Forelimb muscle (tissue), 1 donor: ENCODE results near the gene SLC25A13. TPM values are rescaled to one million over a fixed set of nuclear protein-coding genes. Genes with fewer than 3 reads are reported as not detected.
"Not testable (repeated sequence)": the region's sequence is repeated elsewhere in the genome, so short reads cannot be mapped to it uniquely, and the experiment has no call there.

Source experiments
- DNase-seq: peaks from one replicate; pipeline ENCODE4 v3.0.0-alpha.2; 2013; ENCODE audit warnings: low read depth
- polyA plus RNA-seq: library from polyadenylated mRNA; unstranded; fragments of 120-200 nt; gene quantifications from one replicate; pipeline ENCODE4 v1.2.1, GENCODE V29; 2013; ENCODE audit not compliant: insufficient read length

The SLC25A13 gene
- polyA plus RNA-seq = 11.6 TPM

- DNase-seq = no peak
These were observed at the start of gene SLC25A13 for GRCh38 chr7:96321658-96322372. TSS of gene SLC25A13 (minus strand) at chr7:96322098. CDS start at chr7:96321956, 142 bp downstream.

DNA sequence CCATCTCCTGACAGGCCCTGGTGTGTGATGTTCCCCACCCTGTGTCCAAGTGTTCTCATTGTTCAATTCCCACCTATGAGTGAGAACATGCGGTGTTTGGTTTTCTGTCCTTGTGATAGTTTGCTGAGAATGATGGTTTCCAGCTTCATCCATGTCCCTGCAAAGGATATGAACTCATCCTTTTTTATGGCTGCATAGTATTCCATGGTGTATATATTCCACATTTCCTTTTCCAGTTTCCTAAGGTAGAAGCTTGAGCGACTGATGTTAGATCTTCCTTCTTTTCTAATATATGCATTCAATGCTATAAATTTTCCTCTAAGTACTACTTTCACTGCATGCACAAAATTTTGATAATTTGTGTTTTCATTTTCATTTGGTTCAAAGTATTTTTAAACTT, 44.0 kb upstream of the SLC25A13 start:
- DNase-seq = not testable (repeated sequence)

- no peak for DNase-seq
These were observed 39.4 kb upstream of the SLC25A13 start for GRCh38 chr7:96361116-96361857.

DNA sequence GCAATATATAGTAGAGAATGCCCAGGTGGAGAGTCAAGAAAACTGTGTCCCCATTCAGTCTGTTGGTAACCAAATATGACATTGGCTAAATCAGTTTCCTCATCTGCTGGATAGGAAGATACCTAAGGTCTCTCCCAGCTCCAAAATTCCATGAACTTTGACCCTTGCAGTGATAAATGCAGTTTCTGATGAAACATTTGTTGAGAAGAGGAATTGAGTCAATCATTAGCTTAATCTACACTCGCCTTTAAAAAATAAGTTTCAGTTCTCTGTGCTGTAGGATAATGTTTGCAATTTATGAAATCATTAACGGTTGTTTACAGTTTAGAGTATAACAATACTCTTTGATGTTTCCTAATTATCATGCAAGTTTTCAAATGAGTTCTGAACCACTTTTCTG, 38.0 kb upstream of the SLC25A13 start:
- DNase-seq = no peak

DNA sequence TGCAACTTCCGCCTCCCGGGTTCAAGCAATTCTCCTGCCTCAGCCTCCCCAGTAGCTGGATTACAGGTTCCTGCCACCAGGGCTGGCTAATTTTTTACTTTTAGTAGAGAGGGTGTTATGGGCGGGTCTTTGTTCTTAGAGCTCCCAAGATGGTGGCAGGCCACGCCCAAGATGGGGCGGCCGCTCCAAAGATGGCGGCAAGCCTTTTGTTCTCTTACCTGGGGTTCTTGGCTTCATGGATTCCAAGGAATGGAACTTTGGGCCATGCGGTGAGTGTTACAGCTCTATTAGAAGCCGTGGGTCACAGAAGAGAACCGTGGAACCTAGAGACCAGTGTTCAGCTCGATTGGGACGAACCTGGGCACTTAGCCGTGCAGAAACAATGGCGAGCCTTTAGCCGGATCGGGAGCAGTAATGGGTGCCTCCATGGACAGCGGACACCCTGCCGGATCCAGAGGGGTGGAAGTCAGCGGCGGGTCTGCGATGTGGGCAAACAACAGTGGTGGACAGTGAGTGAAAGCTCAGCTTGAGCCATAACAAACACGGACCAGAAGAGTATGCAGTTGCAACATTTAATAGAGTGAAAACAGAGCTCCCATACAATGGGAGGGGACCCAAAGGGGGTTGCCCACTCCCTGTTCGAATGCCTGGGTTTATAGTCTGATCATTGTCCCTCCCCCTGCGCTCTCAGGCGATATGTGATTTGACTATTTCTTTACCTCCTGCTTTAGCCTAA, 36.5 kb upstream of the SLC25A13 start:
- DNase-seq = not testable (repeated sequence)

DNA sequence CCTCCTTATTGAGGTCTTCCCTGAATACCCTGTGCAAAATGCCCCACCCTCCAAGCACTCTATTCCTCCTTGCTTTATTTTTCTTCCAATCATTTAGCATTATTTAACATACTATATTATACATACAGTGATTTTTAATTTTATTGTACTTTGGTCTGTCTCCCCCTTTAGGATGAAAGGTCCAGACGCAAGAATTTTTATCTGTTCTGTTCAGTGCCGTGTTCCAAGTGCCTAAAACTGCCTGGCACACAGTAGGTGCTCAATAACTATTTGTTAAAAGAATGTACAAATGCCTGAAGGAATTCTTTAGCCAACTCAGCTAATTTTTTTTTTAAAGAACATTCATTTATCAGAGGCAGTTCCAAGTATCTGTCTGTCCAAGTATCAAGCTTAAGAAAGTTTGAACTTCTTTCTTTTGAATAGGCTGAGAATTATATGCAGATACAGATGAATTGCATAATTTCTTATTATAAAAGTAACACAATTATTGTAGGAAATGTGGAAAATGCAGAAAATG, 34.1 kb upstream of the SLC25A13 start:
- DNase-seq = no peak

DNA sequence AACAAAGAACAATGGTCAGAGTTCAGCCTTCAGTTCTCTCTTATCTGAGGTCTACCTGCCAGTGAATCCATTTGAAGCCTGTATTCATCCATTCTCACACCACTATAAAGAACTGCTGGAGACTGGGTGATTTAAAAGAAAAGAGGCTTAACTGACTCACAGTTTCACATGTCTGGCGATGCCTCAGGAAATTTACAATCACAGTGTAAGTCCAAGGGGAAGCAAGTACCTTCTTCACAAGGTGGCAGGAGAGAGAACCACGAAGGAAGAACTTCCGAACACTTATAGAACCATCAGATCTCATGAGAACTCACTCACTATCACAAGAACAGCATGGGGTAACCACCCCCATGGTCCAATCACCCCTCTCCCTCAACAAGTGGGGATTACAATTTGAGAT, 33.0 kb upstream of the SLC25A13 start:
- DNase-seq = no peak

DNA sequence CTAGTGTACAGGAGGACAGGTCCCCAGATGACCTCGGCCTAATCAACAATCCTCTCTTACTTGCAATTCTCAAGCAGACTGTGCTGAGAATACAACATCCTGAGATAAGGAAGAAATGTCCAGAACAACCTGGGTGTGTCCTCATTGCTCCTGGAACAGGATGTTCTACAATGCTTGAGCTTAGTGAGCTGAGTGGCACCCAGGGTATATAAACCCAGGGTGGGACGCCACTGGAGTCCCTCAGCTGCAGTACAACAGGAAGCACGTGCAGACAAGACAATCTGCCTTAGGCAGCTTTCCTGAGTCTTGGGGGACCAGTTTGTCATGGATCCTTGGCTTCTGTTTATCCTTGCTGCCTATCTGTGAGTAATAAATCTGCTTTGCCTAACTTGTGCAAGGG, 27.7 kb upstream of the SLC25A13 start:
- DNase-seq = no peak

- no peak for DNase-seq
These were observed 25.6 kb upstream of the SLC25A13 start for GRCh38 chr7:96347471-96347870.

- no peak for DNase-seq
These were observed 24.5 kb upstream of the SLC25A13 start for GRCh38 chr7:96346293-96346953.

DNA sequence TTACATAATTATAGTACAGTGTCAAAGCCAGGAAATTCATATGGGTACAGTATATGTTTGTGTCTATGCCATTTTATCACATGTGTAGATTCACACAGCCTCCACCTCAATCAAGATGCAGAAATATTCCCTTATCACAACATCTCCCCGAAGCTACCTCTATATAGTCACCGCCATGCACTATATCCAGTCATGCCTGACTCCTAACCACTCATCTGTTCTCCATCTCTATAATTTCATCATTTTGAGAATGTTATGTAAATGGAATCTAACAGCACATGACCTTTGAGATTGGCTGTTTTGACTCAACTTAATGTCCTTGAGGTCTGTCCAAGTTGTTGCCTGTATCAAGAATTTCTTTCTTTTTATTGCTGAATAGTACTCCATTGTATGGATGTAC, 22.3 kb upstream of the SLC25A13 start:
- no peak for DNase-seq

DNA sequence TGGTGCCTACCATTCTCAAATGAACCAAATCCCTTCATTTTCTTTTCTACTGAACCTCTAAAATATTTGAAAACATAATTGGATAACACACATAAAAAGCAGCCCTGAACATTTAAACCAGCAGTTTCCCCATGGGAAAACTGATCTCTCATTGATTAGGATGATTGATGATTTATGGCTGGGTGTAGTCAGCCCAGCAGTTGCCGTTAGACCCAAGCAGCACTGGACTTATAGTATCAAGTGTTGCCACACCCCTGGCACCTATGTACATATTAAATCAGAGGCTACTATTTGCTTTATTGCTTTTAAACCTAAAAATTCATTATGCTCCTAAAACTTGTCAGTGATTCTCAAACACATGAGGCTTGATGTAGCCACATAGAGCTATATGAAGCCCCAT, 20.2 kb upstream of the SLC25A13 start:
- DNase-seq = no peak

- no peak for DNase-seq
These were observed 15.6 kb upstream of the SLC25A13 start for GRCh38 chr7:96337519-96337918.

DNA sequence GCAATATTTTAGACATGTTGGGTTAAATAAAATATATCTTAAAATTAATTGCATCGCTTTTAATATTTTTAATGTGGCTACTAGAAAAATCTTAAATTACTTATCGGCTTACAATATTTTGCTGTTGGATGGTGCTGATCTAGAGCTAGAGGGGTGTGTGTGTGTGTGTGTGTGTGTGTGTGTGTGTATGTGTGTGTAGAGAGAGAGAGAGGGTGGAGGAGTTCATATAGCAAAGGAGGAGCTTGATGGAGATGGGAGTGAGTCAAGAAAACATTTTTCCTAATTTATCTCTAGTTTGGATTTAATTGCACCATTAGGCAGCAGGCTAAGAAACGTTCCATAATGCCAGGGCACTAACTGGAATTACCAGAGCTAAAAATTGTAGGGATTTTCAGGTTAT, 10.4 kb upstream of the SLC25A13 start:
- no peak for DNase-seq

- no peak for DNase-seq
These were observed 9.9 kb upstream of the SLC25A13 start for GRCh38 chr7:96331775-96332174.

DNA sequence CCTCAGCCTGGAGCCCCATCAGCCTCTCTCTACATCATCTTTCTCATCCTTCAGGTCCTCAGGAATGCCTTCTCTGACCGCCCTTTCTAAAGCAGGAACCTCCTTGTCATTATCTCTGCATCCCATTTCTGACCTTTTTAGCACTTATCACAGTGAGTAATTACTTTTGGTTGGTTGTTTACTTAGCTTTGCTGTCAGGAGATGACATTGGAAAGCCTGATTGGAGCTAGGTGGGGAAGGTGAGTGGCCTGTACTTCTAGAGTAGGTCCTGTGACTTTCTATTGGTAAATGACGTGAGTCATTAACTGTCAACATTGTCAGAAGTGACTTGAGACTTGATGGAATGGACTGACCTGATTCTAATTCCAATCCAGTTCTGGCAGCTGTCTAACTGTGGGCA, 9.3 kb upstream of the SLC25A13 start:
- no peak for DNase-seq

- DNase-seq = no peak
These were observed 8.3 kb upstream of the SLC25A13 start for GRCh38 chr7:96330193-96330592.

- no peak for DNase-seq
These were observed 7.3 kb upstream of the SLC25A13 start for GRCh38 chr7:96329241-96329640.

- DNase-seq = no peak
These were observed 6.1 kb upstream of the SLC25A13 start for GRCh38 chr7:96328016-96328415.

DNA sequence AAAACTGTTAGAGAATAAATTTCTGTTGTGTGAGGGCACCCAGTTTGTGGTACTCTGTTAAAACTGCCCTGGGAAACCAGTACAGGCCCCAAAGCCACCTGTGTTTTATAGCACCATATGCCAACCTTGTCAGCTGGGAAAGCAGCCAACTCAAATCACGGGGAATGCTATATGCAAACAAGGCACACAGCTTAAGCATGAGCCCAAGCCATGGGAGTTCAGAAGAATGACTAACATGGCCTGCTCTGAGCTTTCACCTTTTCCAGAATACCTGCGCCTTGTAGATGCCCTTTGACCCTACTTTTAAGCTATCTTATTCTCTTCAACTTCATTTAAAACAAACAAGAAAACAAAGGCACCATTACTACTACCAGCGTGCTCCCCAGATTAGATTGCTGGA, 5.5 kb upstream of the SLC25A13 start:
- DNase-seq = no peak

- not testable (repeated sequence) for DNase-seq
These were observed 4.9 kb upstream of the SLC25A13 start for GRCh38 chr7:96326752-96327151.
